GM12878 (cell line): ENCODE results near the gene HNRNPLL. TPM values are rescaled to one million over a fixed set of nuclear protein-coding genes. Genes with fewer than 3 reads are reported as not detected.

Source experiments
- ATAC-seq: fragments of 200-7000 bp; cut with Tn5 transposase; 3 replicates; pipeline ENCODE4 v1.9.1; 2020; ENCODE audit warnings: mild to moderate bottlenecking, moderate library complexity
- BruUV-seq: library from RNA; stranded (reverse); fragments of 400-500 nt; replicated peaks from 2 replicates; lab custom pipeline; 2021; lab: Mats Ljungman, UMichigan
- CTCF ChIA-PET: fragments of 300-600 bp; sonication (Branson Sonifier 250); formaldehyde crosslinking; extraction: SDS; loops from one replicate; lab custom pipeline; 2021; ENCODE audit warnings: inconsistent platforms; lab: Yijun Ruan, JAX
- POLR2A ChIA-PET: fragments of 350-600 bp; formaldehyde crosslinking; extraction: SDS; loops from one replicate; lab custom pipeline; 2021; ENCODE audit warnings: inconsistent platforms; lab: Charles Lee
- RAD21 ChIA-PET: fragments of 300-600 bp; sonication (Branson Sonifier 250); formaldehyde crosslinking; loops from one replicate; lab custom pipeline; 2023; ENCODE audit warnings: antibody characterized with exemption; ENCODE audit not compliant: unreplicated experiment; lab: Charles Lee
- SMC1A ChIA-PET: fragments of 300-600 bp; sonication (Branson Sonifier 250); formaldehyde crosslinking; loops from one replicate; lab custom pipeline; 2023; ENCODE audit not compliant: unreplicated experiment, uncharacterized antibody; lab: Charles Lee
- DNase-seq: peaks from one replicate; pipeline ENCODE4 v3.0.0-alpha.2; 2011; ENCODE audit warnings: low read depth, low spot score
- FAIRE-seq: peaks from 3 replicates; lab custom pipeline; 2011; peaks lifted over from hg19 to GRCh38; lab: Jason Lieb, UNC
- H2AFZ ChIP-seq: 2 replicates; pipeline ENCODE4 v1.6.0; 2011; ENCODE audit warnings: low read depth, low read length, control low read depth; ENCODE audit not compliant: control insufficient read depth
- H3K27ac ChIP-seq: 2 replicates; pipeline ENCODE4 v1.5.1; 2011; ENCODE audit warnings: control low read depth; ENCODE audit not compliant: control insufficient read depth, insufficient read depth
- H3K27me3 ChIP-seq, 2 experiments: replicated peaks in 1 of 2; 2 replicates each; pipeline versions ENCODE4 v1.6.0 to v1.6.1; 2011; ENCODE audit warnings: low read length in 1 of 2; ENCODE audit not compliant: control insufficient read depth in 2 of 2, insufficient read depth in 2 of 2
- H3K36me3 ChIP-seq, 2 experiments: 2 replicates each; pipeline ENCODE4 v1.5.1; 2011; ENCODE audit warnings: low read length in 1 of 2; ENCODE audit not compliant: control insufficient read depth in 2 of 2, insufficient read depth in 2 of 2
- H3K4me1 ChIP-seq: 2 replicates; pipeline ENCODE4 v1.6.1; 2011; ENCODE audit warnings: mild to moderate bottlenecking, low read length, moderate library complexity, mixed read lengths; ENCODE audit not compliant: control insufficient read depth, insufficient read depth
- H3K4me2 ChIP-seq: 2 replicates; pipeline ENCODE4 v1.6.0; 2011; ENCODE audit warnings: control low read depth; ENCODE audit not compliant: control insufficient read depth, insufficient read depth
- H3K4me3 ChIP-seq: fragments of 200-600 bp; sonication (generic); 2 replicates; pipeline ENCODE4 v1.5.1; 2016
- H3K79me2 ChIP-seq: 2 replicates; pipeline ENCODE4 v1.6.0; 2011; ENCODE audit warnings: low read length; ENCODE audit not compliant: control insufficient read depth, insufficient read depth
- H3K9ac ChIP-seq: 2 replicates; pipeline ENCODE4 v1.8.0; 2011; ENCODE audit warnings: low read length, control low read depth, mixed read lengths; ENCODE audit not compliant: control insufficient read depth, insufficient read depth
- H3K9me3 ChIP-seq: replicated peaks from 3 replicates; pipeline ENCODE4 v1.5.1; 2011; ENCODE audit warnings: mild to moderate bottlenecking, low read length; ENCODE audit not compliant: control insufficient read depth, insufficient read depth
- H4K20me1 ChIP-seq: 2 replicates; pipeline ENCODE4 v1.6.0; 2011; ENCODE audit not compliant: control insufficient read depth, insufficient read depth
- NR2F1 ChIP-seq: fragments of 450-650 bp; conservative IDR thresholded peaks from 2 replicates; pipeline ENCODE4 v1.6.1; 2017; ENCODE audit warnings: mild to moderate bottlenecking
- PBX3 ChIP-seq: IDR thresholded peaks from 2 replicates; pipeline ENCODE4 v1.6.1; 2011; ENCODE audit warnings: mild to moderate bottlenecking, low read depth, low read length, moderate library complexity; ENCODE audit not compliant: insufficient replicate concordance
- PRDM15 ChIP-seq: fragments of 450-650 bp; formaldehyde crosslinking; IDR thresholded peaks from 2 replicates; pipeline ENCODE4 v1.4.0; 2020; ENCODE audit warnings: mild to moderate bottlenecking, moderate library complexity
- RB1 ChIP-seq: fragments of 450-650 bp; formaldehyde crosslinking; IDR thresholded peaks from 2 replicates; pipeline ENCODE4 v1.6.1; 2017; ENCODE audit warnings: mild to moderate bottlenecking, borderline replicate concordance
- SKIL ChIP-seq: fragments of 450-650 bp; IDR thresholded peaks from 2 replicates; pipeline ENCODE4 v1.6.1; 2017; ENCODE audit warnings: mild to moderate bottlenecking, low read depth, inconsistent platforms; ENCODE audit not compliant: poor library complexity, severe bottlenecking
- TARDBP ChIP-seq: IDR thresholded peaks from 2 replicates; pipeline ENCODE4 v1.6.1; 2016; ENCODE audit warnings: borderline replicate concordance
- ZBTB33 ChIP-seq: fragments of 450-650 bp; IDR thresholded peaks from 2 replicates; pipeline ENCODE4 v1.6.1; 2017; ENCODE audit warnings: mild to moderate bottlenecking
- WGBS: methylation state at CpG from one replicate; pipeline ENCODE4 v1.1.6; 2016; ENCODE audit warnings: low lambda C conversion rate; ENCODE audit not compliant: insufficient replicate concordance, insufficient coverage; ENCODE audit errors: missing lambda C conversion rate; 5-methylcytosine and 5-hydroxymethylcytosine counted together
- in situ Hi-C: fragments of 300-500 bp; cut with MboI; formaldehyde crosslinking; loops from 9 replicates; pipeline ENCODE4 v1.14.3; 2018; ENCODE audit warnings: mixed read lengths
- intact Hi-C: fragments of 100-400 bp; cut with micrococcal nuclease; formaldehyde crosslinking; loops from one replicate; pipeline ENCODE4 v1.14.2; 2022; ENCODE audit not compliant: unreplicated experiment
- polyA plus RNA-seq, 11 experiments: library from polyadenylated mRNA; depleted of rRNA in 4 of 11; unstranded in 6 of 11; stranded (reverse) in 5 of 11; fragments of >200 nt; fragmentation: Nextera tagmentation in 4 of 11; fragmentation: Illumina TruSeq in 1 of 11; extraction: Ambion mirVana in 4 of 11; extraction: Trizol in 1 of 11; gene quantifications; 1 replicate in 1 of 11; 2 replicates in 10 of 11; pipeline versions ENCODE4 v1.2.1 to v1.2.3, GENCODE V29; 2011 to 2016; ENCODE audit warnings: inconsistent platforms in 2 of 11, missing spikeins in 2 of 11, low read depth in 1 of 11
- total RNA-seq, 4 experiments: library from RNA; depleted of rRNA in 3 of 4; stranded (reverse); fragments of >200 nt in 3 of 4; fragmentation: Illumina TruSeq in 1 of 4; extraction: Trizol in 1 of 4; gene quantifications; 2 replicates each; pipeline versions ENCODE4 v1.2.1 to v1.2.3, GENCODE V29; 2013 to 2021

The HNRNPLL gene
- total and polyA plus RNA-seq, 10 of the 15 experiments (the other 5 are each of a cell fraction or from before 2014, with no cell fraction given) = 0.98 to 27.1 (median 2.9) TPM

- RAD21 ChIA-PET = interaction anchor here (1.0 to 2.0 kb wide), 3 partner anchors 20 to 30 kb away, joined by 3 to 8 read pairs (median 4); no protein-coding TSS in a partner anchor
- Histone ChIP-seq H3K9ac (no peak overlapping the region), H3K79me2 (no peaks in the 10 kb centered on the region)
- no peak for TF ChIP-seq SKIL
- no peak for TF ChIP-seq PBX3
- no peak for TF ChIP-seq ZBTB33
- TF ChIP-seq NR2F1 = no peak
- TF ChIP-seq TARDBP = no peak
- TF ChIP-seq RB1 = no peak
- no peak for TF ChIP-seq PRDM15 (CRISPR knock-in tag)
- TF ChIP-seq, all 136 proteins: peak for 0
- no peak overlapping the region for H3K4me3 ChIP-seq
- ATAC-seq (no peak), DNase-seq (no peak), FAIRE-seq (no peak)
- H3K27me3 ChIP-seq = no peaks in the 10 kb centered on the region
- H3K9me3 ChIP-seq = peaks cover 3% of the 10 kb centered on the region; the same call in 2 of the 3 replicates
- H2AFZ ChIP-seq = no peak overlapping the region; the same call in 1 of the 2 replicates
- BruUV-seq = no TSS peak
- no peak overlapping the region; the same call in 1 of the 2 replicates for H3K27ac ChIP-seq
- ChIA-PET CTCF (interaction anchor here (0.6 to 1.4 kb wide), 5 partner anchors 31 to 1658 kb away, joined by 3 to 4 read pairs (median 3); no protein-coding TSS in a partner anchor), SMC1A (interaction anchor here (0.7 to 3.2 kb wide), 5 partner anchors 16 to 112 kb away, joined by 3 to 13 read pairs (median 4); no protein-coding TSS in a partner anchor), POLR2A (no interaction called here)
- 27% methylated on average over 2 of the region's 2 CpGs for WGBS
- no peaks in the 10 kb centered on the region for H4K20me1 ChIP-seq
- H3K4me2 ChIP-seq = peak overlapping the region; percentile 38; the same call in 1 of the 2 replicates
- in situ Hi-C loops (no loop called here), intact Hi-C loops (loop anchor here (2.0 kb wide), 1 partner anchor 23 kb away; no protein-coding TSS in a partner anchor)
- H3K4me1 ChIP-seq = peaks cover 24% of the 10 kb centered on the region
- H3K36me3 ChIP-seq = no peaks in the 10 kb centered on the region
Observed at GRCh38 chr2:38633895-38634294, 31.2 kb upstream of the HNRNPLL start.
